ENCODE measurements around the gene DESI1.

Gene DESI1

DNA sequence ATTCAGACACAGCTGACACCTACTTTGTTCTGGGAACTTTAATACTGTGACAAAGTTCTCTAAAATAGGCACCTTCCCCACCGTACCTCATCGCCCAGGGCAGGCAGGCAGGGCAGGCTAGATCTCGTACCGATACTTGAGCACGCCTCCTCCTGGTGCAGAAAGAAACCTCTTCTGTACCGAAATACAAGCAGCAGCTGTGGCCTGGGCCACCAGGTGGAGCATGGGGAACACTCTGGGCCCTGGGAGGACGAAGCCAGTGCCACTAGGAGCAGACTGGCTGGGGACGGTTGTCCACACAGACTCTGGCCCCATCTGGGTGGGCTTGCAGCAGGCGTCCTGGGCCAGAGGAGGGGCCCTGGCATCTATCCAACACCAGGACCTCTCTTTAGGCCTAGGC lies 44.0 kb downstream of the DESI1 start:
- TF ChIP-seq, protein P1, sequence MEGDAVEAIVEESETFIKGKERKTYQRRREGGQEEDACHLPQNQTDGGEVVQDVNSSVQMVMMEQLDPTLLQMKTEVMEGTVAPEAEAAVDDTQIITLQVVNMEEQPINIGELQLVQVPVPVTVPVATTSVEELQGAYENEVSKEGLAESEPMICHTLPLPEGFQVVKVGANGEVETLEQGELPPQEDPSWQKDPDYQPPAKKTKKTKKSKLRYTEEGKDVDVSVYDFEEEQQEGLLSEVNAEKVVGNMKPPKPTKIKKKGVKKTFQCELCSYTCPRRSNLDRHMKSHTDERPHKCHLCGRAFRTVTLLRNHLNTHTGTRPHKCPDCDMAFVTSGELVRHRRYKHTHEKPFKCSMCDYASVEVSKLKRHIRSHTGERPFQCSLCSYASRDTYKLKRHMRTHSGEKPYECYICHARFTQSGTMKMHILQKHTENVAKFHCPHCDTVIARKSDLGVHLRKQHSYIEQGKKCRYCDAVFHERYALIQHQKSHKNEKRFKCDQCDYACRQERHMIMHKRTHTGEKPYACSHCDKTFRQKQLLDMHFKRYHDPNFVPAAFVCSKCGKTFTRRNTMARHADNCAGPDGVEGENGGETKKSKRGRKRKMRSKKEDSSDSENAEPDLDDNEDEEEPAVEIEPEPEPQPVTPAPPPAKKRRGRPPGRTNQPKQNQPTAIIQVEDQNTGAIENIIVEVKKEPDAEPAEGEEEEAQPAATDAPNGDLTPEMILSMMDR (conservative IDR thresholded peaks at IDR 0.05; ENCODE audit: low read length), result peak; percentile 93
- no peak for TF ChIP-seq EZH2phosphoT487 (IDR thresholded peaks at IDR 0.05; ENCODE audit: borderline replicate concordance)
- Histone ChIP-seq H3K9me3 (ENCODE audit: insufficient read depth, low read depth, low read length) (no peaks in the 10 kb centered on the region), H3K79me2 (ENCODE audit: insufficient read depth, low read length) (no peaks in the 10 kb centered on the region), H2AFZ (ENCODE audit: low read length) (no peak overlapping the region), H3K9ac (ENCODE audit: low read depth, low read length, poor library complexity, severe bottlenecking) (no peak overlapping the region), H3F3A (ENCODE audit: low read depth) (no peaks in the 10 kb centered on the region), H3K4me1 (ENCODE audit: insufficient read depth, low read length, poor library complexity, severe bottlenecking) (no peaks in the 10 kb centered on the region), H3K36me3 (ENCODE audit: insufficient read depth, low read length) (no peaks in the 10 kb centered on the region), H3K9me2 (replicated peaks; ENCODE audit: low read depth, low read length) (no peaks in the 10 kb centered on the region), H3K4me2 (ENCODE audit: low read depth, low read length, poor library complexity, severe bottlenecking) (no peak overlapping the region), H3K27me3 (ENCODE audit: insufficient read depth, low read length, poor library complexity, severe bottlenecking) (no peaks in the 10 kb centered on the region), H3K4me3 (ENCODE audit: low read length, poor library complexity, severe bottlenecking) (no peak overlapping the region), H4K20me1 (ENCODE audit: insufficient read depth, low read length, poor library complexity, severe bottlenecking) (no peaks in the 10 kb centered on the region)

DNA sequence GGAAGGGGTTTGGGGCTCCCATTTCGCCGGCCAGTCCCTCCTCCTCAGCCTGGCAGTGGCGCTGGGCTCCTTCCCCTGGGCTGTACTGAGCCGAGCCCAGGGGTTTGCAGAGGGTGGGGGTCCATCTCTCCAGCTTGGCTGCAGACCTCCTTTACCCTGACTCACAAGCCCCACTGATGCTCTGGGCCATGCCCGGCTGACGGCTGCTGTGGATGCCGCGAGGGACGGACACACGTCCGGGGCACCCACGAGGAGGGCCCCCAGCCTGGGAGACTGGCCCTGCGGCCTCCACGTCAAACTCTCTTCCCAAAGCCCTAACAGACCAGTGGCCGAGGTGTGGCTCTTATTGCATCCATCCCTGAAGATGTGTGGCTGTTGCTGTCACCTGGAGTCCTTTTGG lies 45.3 kb downstream of the DESI1 start:
- no peak for TF ChIP-seq EZH2phosphoT487 (IDR thresholded peaks at IDR 0.05; ENCODE audit: borderline replicate concordance)
- TF ChIP-seq, protein P1 (conservative IDR thresholded peaks at IDR 0.05; ENCODE audit: low read length), result no peak
- Histone ChIP-seq H3K36me3 (ENCODE audit: insufficient read depth, low read length) (no peaks in the 10 kb centered on the region), H3F3A (ENCODE audit: low read depth) (no peaks in the 10 kb centered on the region), H3K9me3 (ENCODE audit: insufficient read depth, low read depth, low read length) (no peaks in the 10 kb centered on the region), H3K4me3 (ENCODE audit: low read length, poor library complexity, severe bottlenecking) (no peak overlapping the region), H3K4me2 (ENCODE audit: low read depth, low read length, poor library complexity, severe bottlenecking) (no peak overlapping the region), H3K27me3 (ENCODE audit: insufficient read depth, low read length, poor library complexity, severe bottlenecking) (no peaks in the 10 kb centered on the region), H3K4me1 (ENCODE audit: insufficient read depth, low read length, poor library complexity, severe bottlenecking) (no peaks in the 10 kb centered on the region), H2AFZ (ENCODE audit: low read length) (no peak overlapping the region), H4K20me1 (ENCODE audit: insufficient read depth, low read length, poor library complexity, severe bottlenecking) (no peaks in the 10 kb centered on the region), H3K9me2 (replicated peaks; ENCODE audit: low read depth, low read length) (no peaks in the 10 kb centered on the region), H3K79me2 (ENCODE audit: insufficient read depth, low read length) (no peaks in the 10 kb centered on the region), H3K9ac (ENCODE audit: low read depth, low read length, poor library complexity, severe bottlenecking) (no peak overlapping the region)

DNA sequence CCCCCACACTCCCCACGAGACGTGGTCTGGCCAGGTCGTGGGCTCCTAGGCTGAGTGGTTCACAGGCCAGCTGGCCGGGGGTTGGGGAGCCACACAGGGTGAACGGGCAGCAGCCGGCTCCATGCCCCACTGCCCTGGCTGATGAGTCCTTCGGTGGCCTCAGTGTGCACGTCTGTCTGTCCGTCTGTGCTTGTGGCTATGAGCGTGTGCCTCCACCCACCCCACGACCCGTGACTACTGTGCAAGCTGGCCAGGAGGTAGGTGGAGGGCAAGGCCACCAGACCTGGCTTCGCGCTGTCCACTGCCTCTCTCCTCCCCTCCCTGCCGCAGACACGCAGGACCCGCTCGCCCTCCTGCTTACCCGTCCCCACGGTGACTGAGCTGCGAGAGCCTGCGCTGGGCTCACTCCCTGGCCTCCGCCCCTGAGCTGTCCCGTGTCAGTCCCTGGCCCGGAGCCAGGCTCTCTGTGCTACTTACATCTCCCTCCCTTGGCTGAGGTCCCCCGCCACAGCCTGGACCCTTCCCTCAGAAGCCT lies 45.9 kb downstream of the DESI1 start:
- no peak overlapping the region for H2AFZ ChIP-seq (ENCODE audit: low read length)
- no peaks in the 10 kb centered on the region for H3K27me3 ChIP-seq (ENCODE audit: insufficient read depth, low read length, poor library complexity, severe bottlenecking)
- H3K4me3 ChIP-seq (ENCODE audit: low read length, poor library complexity, severe bottlenecking), result no peak overlapping the region
- H3K9ac ChIP-seq (ENCODE audit: low read depth, low read length, poor library complexity, severe bottlenecking), result no peak overlapping the region
- H3K4me2 ChIP-seq (ENCODE audit: low read depth, low read length, poor library complexity, severe bottlenecking), result no peak overlapping the region
- H3K9me3 ChIP-seq (ENCODE audit: insufficient read depth, low read depth, low read length), result no peaks in the 10 kb centered on the region
- H3F3A ChIP-seq (ENCODE audit: low read depth), result no peaks in the 10 kb centered on the region
- no peaks in the 10 kb centered on the region for H4K20me1 ChIP-seq (ENCODE audit: insufficient read depth, low read length, poor library complexity, severe bottlenecking)
- no peaks in the 10 kb centered on the region for H3K79me2 ChIP-seq (ENCODE audit: insufficient read depth, low read length)
- no peaks in the 10 kb centered on the region for H3K4me1 ChIP-seq (ENCODE audit: insufficient read depth, low read length, poor library complexity, severe bottlenecking)
- no peak for TF ChIP-seq EZH2phosphoT487 (IDR thresholded peaks at IDR 0.05; ENCODE audit: borderline replicate concordance)
- TF ChIP-seq, protein P1 (conservative IDR thresholded peaks at IDR 0.05; ENCODE audit: low read length), result no peak
- H3K36me3 ChIP-seq (ENCODE audit: insufficient read depth, low read length), result no peaks in the 10 kb centered on the region
- H3K9me2 ChIP-seq (replicated peaks; ENCODE audit: low read depth, low read length), result no peaks in the 10 kb centered on the region

Measured in Loucy (cell line).